Lower leg skin (tissue), 4 donors: Measurements from ENCODE around the gene SORBS2. TPM values are rescaled to one million over a fixed set of nuclear protein-coding genes. Genes with fewer than 3 reads are reported as not detected.

Experiments
- DNase-seq, 2 donors: peaks; one replicate each; pipeline ENCODE4 v3.0.0-alpha.2; 2019; ENCODE audit warnings: low spot score in 2 of 2
- H3K4me3 ChIP-seq: fragments of 200-600 bp; sonication (generic); 2 replicates; pipeline ENCODE4 v1.5.1; 2017; ENCODE audit warnings: mild to moderate bottlenecking, low read depth; ENCODE audit not compliant: poor library complexity, severe bottlenecking
- POLR2A ChIP-seq, 2 donors: fragments of 450-650 bp; IDR thresholded peaks; one replicate each; pipeline ENCODE4 v1.6.1; 2016 to 2017; ENCODE audit warnings: antibody characterized with exemption in 2 of 2, mild to moderate bottlenecking in 1 of 2, moderate library complexity in 1 of 2
- WGBS, 2 donors: methylation state at CpG; one replicate each; pipeline ENCODE4 v1.1.5; 2018; 5-methylcytosine and 5-hydroxymethylcytosine counted together
- intact Hi-C: fragments of 100-400 bp; cut with DNase I; formaldehyde crosslinking; loops from one replicate; pipeline ENCODE4 v1.15.0; 2023; ENCODE audit warnings: low total_unique reads
- total RNA-seq, 4 donors: library from RNA; depleted of rRNA; stranded (reverse); fragments of >200 nt; gene quantifications; one replicate each; pipeline ENCODE4 v1.1.0, GENCODE V29; 2016
- TF ChIP-seq, protein P1 (sequence below), 3 donors: fragments of 450-650 bp; IDR thresholded peaks; one replicate each; pipeline ENCODE4 v1.5.1; 2016; ENCODE audit warnings: antibody characterized with exemption in 3 of 3, mild to moderate bottlenecking in 3 of 3, moderate library complexity in 2 of 3

SORBS2 gene
- total RNA-seq, 4 donors from 2014 or later: 10.5 to 34.7 (median 20.6) TPM

DNA sequence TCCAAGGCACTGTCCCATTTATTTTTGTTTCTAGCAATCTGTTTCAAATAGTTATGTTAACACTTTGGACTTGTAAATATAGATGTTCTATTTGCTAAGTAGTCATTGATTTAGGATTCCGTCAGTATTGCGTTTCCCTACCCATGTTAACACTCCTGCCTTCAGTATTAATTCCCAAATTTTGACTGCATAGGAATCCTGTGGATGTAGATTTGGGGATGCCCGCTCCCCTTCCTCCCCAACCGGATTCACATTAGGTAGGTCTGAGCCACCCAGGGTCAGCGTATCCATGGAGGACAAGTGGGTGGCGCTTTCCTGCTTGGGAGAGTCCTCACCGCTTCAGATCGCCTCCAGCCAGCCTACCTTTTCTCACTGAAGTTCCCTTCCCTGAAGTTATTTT is 1.1 kb upstream of the SORBS2 start:
- no peak overlapping the region for H3K4me3 ChIP-seq
- no peak for DNase-seq
- 69 to 83% methylated on average over 8 of the region's 8 CpGs for WGBS, 2 donors
- TF ChIP-seq POLR2A (IDR thresholded peaks at IDR 0.05): no peak
- TF ChIP-seq, protein P1, sequence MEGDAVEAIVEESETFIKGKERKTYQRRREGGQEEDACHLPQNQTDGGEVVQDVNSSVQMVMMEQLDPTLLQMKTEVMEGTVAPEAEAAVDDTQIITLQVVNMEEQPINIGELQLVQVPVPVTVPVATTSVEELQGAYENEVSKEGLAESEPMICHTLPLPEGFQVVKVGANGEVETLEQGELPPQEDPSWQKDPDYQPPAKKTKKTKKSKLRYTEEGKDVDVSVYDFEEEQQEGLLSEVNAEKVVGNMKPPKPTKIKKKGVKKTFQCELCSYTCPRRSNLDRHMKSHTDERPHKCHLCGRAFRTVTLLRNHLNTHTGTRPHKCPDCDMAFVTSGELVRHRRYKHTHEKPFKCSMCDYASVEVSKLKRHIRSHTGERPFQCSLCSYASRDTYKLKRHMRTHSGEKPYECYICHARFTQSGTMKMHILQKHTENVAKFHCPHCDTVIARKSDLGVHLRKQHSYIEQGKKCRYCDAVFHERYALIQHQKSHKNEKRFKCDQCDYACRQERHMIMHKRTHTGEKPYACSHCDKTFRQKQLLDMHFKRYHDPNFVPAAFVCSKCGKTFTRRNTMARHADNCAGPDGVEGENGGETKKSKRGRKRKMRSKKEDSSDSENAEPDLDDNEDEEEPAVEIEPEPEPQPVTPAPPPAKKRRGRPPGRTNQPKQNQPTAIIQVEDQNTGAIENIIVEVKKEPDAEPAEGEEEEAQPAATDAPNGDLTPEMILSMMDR (IDR thresholded peaks at IDR 0.05): no peak
- intact Hi-C loops: no loop called here

- no peak overlapping the region for H3K4me3 ChIP-seq
- intact Hi-C loops: no loop called here
- 71 to 72% methylated on average over 13 of the region's 13 CpGs for WGBS, 2 donors
- TF ChIP-seq, protein P1 (IDR thresholded peaks at IDR 0.05): no peak
- no peak for TF ChIP-seq POLR2A (IDR thresholded peaks at IDR 0.05)
- no peak for DNase-seq
Observed at GRCh38 chr4:185810746-185811508, 1.1 kb downstream of the SORBS2 start.

DNA sequence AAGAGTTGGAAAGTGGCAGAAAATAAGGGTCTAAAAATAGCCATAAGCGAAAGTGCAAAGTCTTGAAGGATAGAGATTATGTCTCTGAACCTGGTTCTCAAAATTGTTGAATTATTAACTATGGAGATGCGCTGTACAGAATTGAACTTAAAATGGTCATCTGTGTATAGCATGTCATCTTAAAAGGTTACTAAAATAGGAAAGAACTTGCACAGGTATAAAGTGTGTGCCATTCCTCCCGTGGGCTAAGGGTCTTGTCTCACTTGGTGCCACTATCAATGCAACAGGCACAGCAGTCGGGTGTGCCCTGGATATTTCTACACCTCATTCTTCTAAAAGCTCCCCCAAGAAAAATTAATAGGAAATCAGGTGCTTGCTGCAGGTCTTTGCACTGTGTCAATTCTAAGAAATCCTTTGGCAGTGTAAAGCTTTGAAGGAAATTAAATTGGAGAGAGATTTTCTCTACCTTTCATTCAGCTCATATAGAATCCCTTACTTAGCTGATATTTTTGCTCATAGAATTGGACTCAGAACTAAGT is 2.4 kb downstream of the SORBS2 start:
- intact Hi-C loops: no loop called here
- no peak overlapping the region for H3K4me3 ChIP-seq
- 83 to 86% methylated on average over 4 of the region's 4 CpGs for WGBS, 2 donors
- TF ChIP-seq, protein P1 (IDR thresholded peaks at IDR 0.05): no peak
- no peak for TF ChIP-seq POLR2A (IDR thresholded peaks at IDR 0.05)
- no peak for DNase-seq

DNA sequence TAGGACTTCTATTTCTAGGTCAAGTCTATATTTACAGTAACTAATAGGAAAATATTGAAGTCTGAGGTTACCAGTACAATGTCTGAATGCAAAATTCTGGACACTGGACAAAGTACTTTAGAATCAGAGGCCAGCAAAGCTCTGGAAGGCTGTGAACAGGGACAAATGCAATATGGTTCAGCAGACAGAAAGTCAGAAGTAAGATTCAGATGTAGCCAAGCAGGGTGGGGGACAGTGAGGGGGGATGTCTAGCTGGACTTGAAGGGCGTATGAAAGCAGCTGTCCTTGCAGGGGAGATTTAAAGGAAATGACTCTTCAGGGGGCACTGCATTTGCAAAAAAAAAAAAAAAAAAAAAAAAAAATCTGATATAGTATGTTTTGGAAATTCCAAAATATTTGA is 2.9 kb downstream of the SORBS2 start:
- 69 to 74% methylated on average over 1 of the region's 1 CpG for WGBS, 2 donors
- H3K4me3 ChIP-seq: no peak overlapping the region
- DNase-seq: no peak
- intact Hi-C loops: no loop called here
- no peak for TF ChIP-seq POLR2A (IDR thresholded peaks at IDR 0.05)
- TF ChIP-seq, protein P1 (IDR thresholded peaks at IDR 0.05): no peak

DNA sequence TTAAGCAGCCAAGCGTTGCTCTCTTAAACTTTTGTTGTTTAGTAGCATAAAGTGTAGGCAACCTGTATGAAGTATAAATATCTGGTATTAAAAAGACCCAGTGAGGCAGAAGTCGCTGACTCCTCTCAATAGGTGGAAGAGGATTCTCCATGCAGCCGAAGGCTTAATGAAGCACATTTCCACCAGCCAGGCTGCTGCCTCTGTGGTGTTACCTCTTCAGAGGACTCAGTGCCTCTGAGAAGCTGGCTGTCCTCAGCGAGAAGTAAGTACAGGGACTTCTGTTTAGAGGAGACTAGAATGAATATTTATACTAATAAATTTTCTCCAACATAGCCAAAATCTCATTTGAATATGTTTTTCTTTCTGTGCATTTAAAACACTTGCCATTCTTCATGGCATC is 6.0 kb downstream of the SORBS2 start:
- TF ChIP-seq, protein P1 (IDR thresholded peaks at IDR 0.05): no peak
- TF ChIP-seq POLR2A (IDR thresholded peaks at IDR 0.05): no peak
- no peak for DNase-seq
- H3K4me3 ChIP-seq: no peak overlapping the region
- WGBS, 2 donors: 86 to 94% methylated on average over 4 of the region's 4 CpGs
- intact Hi-C loops: no loop called here
